GM18519 (cell line): ENCODE measurements around the gene ARFGAP3.
"Not testable (repeated sequence)": the region's sequence is repeated elsewhere in the genome, so short reads cannot be mapped to it uniquely, and the experiment has no call there.

Experiments
- ATAC-seq: cut with Tn5 transposase; IDR thresholded peaks from one replicate; pipeline ENCODE4 v1.9.1; 2021; ENCODE audit warnings: mild to moderate bottlenecking, moderate library complexity; ENCODE audit not compliant: unreplicated experiment, low FRiP score

ARFGAP3 gene

DNA sequence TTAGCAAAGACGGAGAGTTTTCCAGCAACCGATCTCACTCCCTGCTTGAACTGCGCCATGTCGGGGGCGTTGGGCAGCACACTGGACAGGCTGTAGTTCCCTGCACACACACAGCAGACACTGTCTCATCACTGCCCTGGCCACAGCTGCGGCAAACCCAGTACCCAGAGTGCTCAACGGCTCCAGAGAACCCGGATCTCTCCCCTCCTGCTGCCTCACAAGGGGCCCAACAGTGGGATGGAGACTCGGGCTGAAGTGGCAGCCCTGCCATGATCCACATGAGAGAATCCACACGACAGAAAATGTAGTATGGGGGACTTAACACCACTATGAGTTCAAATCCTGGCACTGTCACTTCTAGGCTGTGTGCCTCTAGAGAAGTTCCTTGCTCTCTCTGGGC lies 58.0 kb downstream of the ARFGAP3 start:
- no peak for ATAC-seq

GRCh38 chr22:42797011-42797410 lies 60.1 kb downstream of the ARFGAP3 start:
- no peak for ATAC-seq

DNA sequence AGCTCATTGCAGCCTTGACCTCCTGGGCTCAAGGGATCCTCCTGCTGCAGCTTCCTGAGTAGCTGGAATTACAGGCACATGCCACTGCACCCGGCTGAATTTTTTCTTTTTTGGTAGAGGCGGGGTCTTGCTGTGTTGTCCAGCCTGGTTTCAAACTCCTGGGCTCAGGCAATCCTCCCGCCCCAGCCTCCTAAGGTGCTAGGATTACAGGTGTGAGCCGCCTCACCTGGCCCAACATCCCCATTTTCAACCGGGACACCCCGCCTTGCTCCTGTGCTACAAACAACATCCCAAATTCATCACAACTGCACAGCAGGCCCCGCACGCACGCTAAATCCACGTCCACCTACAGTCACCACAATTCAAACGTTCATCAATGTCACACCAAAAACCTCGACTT lies 61.0 kb downstream of the ARFGAP3 start:
- ATAC-seq, result no peak

DNA sequence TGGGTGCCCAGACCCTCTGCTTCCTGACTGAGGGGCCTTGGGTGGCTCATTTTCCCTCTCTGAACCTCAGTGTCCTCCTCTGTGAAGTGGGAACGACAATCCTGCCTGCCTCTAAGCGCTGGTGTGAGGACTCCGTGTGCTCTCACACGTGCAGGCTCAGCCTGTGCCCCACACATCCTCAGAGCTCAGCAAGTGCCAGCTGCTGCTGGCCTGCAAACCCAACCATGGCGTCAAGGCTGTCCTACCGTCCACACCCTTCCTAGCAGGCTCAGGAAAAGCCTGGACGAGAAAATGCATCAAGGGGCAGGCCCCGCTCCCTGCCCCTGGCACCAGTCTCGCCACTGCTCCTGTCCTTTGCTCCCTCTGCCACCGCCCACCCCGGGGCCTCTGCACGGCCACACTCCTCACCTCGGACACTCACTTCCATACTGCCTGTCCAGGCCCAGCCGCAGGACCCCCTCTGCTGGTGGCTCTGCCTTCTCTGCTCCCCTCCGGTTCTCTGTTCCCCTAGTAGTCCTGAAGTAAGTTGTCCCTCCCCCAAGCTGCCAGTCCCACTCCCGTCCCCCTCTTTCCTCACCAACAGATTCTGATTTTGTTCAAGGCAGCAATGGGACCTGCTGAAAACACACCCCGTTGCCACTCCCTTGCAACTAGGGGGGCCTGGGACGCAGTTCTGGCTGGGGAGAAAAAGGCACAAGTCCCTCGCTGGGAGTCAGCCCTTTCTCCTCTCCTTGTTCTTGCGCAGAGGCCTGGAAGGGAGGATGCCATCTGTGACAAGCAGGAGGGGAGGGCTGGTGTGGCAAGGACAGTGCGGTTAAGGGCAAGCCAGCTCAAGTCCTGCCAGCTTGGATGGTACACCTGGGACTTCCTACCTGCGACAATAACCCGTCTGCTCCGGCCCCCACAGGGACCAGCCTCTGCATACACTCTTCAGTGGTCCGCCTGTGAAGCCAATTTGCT lies 62.2 kb downstream of the ARFGAP3 start:
- no peak for ATAC-seq

GRCh38 chr22:42793848-42794405 lies 63.1 kb downstream of the ARFGAP3 start:
- no peak for ATAC-seq

DNA sequence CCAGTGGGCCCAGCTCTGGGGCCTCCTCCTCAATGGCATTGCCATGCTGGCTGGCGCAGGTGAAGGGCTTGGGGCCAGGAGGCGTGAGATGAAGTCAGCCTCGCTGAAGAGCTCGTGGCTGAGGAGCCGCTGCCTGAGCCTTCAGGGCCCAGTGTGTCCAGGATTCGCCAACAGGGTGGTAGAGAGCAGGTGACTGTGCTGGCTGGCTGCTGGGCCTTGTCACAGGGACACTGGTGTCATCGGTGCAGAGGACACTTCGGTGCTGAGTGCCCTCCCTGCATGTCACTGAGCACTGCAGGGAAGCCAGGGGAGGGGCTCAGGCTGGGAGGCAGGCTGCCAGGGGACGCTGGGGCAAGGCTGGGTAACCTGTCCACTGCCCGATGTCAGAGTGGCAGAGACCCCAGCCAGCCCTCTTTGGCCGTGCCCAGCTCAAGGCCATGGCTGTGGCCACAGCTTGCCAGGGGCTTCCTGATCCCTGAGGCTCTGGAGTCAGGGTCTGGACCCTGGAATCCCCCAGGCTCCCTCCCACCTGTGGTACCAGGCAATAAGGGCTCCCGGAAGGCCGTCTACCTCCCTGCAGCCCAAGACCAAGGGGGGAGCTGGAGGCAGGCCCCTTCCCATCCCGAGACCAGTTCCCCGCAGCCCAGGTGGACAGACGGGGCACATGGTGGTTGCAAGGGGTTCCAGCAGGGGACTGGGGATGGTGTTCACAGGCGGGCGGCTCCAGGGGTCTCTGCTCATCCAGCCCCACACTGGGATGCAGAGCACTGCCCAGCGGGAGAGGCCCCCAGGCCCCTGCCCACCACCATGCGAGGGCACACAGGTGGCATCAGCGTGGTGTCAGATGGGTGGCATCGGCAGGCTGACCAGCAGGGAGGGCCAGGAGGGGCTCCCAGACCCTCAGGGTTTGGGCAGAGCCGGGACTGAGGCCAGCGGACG lies 63.9 kb downstream of the ARFGAP3 start:
- no peak for ATAC-seq

- no peak for ATAC-seq
Observed at GRCh38 chr22:42792453-42792908, 64.6 kb downstream of the ARFGAP3 start.

GRCh38 chr22:42791721-42792452 lies 65.2 kb downstream of the ARFGAP3 start:
- no peak for ATAC-seq

DNA sequence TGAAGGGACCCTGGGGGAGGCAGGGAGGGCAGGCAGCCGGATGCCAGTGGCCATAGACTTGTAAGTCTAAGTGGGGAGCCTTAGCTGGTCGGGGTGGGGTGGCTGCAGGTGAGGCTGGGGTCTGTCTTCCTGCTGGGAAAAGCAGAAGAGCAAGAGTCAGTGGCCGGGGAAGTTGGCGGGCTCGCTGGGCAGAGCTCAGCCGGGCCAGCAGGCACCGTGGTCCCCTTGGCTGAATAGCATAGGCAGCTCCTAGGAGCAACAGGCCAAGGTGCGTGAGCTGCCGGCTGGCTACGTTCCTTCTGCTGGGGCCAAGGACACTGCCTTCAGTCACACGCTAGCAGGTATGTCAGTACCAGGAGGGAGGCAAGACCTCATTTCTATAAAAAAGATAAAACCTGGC lies 68.6 kb downstream of the ARFGAP3 start:
- ATAC-seq, result no peak

DNA sequence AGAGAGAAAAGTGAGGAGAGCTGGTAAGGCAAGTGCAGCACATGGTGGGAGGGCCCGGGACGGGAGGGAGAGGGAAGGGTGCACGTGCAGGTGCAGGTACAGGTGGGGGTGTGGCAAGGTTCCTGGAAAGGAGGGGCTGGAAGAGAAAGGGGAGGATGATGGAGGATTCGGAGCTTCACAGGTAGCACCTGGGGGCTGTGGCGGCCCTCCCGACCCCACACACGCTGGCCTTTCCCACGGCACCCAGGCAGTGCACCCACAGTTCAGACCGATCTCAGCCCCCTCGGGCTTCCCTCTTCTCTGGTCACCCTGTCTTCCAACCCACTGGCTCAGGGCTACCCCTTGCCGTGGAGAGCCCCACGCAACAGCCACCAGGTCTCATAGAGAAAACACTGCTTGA lies 69.1 kb downstream of the ARFGAP3 start:
- no peak for ATAC-seq

GRCh38 chr22:42787357-42787736 lies 69.7 kb downstream of the ARFGAP3 start:
- ATAC-seq, result no peak

DNA sequence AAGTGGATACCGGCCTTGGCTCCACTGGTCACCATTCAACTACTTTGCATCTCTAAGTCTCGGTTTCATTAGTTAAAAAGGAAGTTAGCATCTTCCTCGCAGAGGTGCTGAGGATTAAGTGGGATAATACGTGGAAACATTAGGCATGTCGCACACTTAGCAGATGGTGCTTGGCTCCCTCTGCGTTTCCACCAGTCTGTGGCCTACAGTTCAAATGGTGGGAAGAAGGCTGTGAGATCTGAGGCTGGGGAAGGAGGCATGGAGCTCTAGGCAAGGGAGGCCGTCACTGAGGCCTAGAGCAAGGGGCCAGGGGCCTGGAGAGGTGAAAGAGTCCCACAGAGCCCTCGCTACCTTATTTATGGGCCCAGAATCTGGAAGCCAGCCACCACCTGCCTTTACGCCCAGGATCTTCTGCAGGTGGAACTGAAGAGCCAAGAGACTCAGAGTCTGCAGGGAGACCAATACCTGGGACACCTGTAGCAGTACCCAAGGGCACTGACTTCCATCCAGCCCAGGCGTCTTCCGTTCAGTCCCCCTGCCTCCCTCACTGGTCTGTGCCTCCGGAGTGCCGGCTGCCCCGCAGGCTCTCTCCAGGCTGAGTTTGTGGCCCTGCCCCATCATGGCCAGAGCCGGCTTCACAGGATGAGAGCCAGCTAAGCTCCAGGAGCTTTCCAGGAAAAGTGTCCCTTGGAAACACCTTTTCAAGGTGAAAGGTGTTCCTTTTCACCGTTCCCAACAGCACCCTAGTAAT lies 70.3 kb downstream of the ARFGAP3 start:
- no peak for ATAC-seq

DNA sequence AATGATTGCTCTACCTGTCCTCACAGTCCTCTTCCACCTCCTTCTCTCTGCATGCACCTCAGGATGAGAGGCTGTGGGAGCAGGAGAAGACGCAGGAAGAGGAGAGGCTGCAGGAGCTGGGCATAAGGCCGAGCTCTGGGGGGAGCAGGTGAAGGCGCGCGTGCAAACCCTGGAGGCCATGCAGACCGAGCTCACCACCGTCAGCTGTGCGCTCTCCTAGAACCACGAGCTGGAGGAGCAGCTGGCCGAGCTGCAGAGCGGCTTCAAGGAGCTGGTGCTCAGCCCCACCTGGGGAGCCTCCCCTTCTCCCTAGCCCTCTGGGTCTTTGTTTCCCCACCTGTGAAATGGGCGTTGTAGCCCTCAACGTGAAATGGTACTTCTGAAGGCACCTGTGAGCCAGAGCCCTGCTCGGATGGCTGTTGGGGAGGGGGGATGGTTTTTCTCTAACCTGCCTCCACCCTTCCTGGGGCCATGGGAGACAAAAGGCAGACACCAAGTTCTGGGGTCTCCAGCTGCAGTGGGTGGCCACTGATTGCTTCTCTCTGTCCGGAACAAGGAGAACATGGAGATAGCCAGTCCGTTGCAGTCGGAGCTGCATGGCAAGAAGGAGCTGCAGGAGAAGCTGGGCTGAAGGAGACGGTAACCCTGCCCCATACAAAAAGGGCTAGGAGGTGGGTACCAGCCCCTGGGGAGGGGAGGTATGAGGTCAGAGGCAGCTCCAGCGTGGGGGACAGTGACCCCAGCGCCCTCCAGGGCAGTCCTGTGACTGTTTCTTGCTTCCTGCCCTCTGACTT lies 71.2 kb downstream of the ARFGAP3 start:
- no peak for ATAC-seq

DNA sequence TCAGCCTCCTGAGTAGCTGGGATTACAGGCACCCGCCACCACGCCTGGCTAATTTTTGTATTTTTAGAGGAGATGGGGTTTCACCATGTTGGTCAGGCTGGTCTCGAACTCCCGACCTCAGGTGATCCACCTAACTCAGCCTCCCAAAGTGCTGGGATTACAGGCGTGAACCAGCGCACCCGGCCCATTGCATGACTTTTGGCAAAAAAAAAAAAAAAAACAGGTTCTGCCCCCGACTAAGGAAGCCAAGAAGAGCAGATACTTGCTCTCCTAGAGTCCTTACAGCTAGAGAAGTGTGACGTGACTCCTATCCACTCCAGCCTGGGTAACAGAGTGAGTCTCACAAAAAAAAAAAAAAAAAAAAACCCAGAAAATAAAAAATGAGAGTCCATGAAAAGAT lies 74.8 kb downstream of the ARFGAP3 start:
- not testable (repeated sequence) for ATAC-seq

GRCh38 chr22:42780070-42780540 lies 77.0 kb downstream of the ARFGAP3 start:
- no peak for ATAC-seq

GRCh38 chr22:42777126-42777525 lies 79.9 kb downstream of the ARFGAP3 start:
- no peak for ATAC-seq

GRCh38 chr22:42773167-42773566 lies 83.9 kb downstream of the ARFGAP3 start:
- ATAC-seq, result no peak

DNA sequence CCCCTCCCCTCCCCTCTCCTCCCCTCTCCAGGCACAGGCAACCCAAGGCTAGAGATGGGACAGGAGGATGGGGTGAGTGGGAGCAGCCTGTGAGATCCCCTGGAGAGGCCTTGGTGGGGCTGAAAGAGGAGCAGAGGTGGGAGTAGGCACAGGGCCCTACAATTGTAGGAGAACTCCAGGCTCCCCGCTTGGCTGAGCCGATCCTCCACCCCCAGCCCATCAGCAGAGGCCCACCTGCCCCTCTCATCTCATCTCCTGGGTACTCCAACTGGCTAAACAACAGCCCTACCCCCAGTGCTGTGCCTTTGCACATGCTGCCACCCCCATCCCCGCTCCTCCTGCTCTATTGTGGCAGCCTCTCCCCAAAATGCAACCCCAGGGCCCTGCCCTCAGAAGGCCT lies 84.4 kb downstream of the ARFGAP3 start:
- ATAC-seq, result no peak
